Esophagus squamous epithelium (tissue), 4 donors: Measurements from ENCODE around the gene BACE1-AS.

ENCODE experiments used
- CTCF ChIP-seq, 6 experiments: fragments of 450-650 bp in 4 of 6; fragments of 200-600 bp in 2 of 6; sonication (generic) in 2 of 6; IDR thresholded peaks; one replicate each; pipeline ENCODE4 v1.5.1; 2016 to 2019; ENCODE audit warnings: antibody characterized with exemption in 6 of 6, mild to moderate bottlenecking in 4 of 6, moderate library complexity in 4 of 6
- POLR2A ChIP-seq, 4 donors: fragments of 450-650 bp; IDR thresholded peaks; one replicate each; pipeline ENCODE4 v1.6.1; 2017; ENCODE audit warnings: antibody characterized with exemption in 4 of 4, mild to moderate bottlenecking in 4 of 4, moderate library complexity in 3 of 4

DNA sequence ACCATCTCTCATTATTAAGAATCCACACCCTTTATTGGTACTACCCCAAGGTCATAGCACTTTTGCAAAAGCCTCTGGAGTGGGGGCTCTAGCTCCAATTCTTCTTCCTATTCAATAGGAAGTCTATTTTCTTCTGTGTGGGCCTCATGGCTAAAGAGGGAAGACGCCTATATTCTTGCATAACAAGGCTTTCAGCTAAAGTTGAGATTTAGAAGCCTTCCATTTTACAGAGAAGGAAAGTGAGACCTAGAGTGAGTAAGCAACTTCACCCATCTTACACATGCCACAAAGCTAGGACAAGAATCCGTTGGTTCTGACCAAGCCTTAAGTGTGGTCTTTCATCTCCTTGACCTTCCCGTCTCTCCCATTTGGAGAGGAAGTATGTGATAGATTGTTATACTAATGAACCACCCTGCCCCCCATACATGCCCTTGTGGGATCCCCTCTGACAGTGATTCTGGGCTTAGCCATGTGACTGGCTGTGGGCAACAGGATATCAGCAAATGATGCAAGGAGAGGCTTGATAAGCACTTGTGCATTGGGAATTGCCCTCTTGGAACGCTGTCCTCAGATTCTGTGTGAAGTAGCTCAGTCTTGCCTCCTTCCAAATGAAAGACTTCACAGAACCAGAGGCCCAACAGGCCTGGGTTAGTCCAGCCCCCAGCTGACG is 12.6 kb downstream of the BACE1-AS start:
- TF ChIP-seq CTCF (IDR thresholded peaks at IDR 0.05) (no peak), POLR2A (IDR thresholded peaks at IDR 0.05) (no peak)
